HEK293T (cell line): Measurements from ENCODE around the gene ZNF70.

ENCODE experiments used
- ELF4 ChIP-seq: fragments of 450-650 bp; IDR thresholded peaks from 2 replicates; pipeline ENCODE4 v1.6.1; 2017; ENCODE audit warnings: antibody characterized with exemption
- FOXK2 ChIP-seq: fragments of 450-650 bp; IDR thresholded peaks from 2 replicates; pipeline ENCODE4 v1.6.1; 2016; ENCODE audit warnings: mild to moderate bottlenecking
- L3MBTL2 ChIP-seq: fragments of 450-650 bp; conservative IDR thresholded peaks from 2 replicates; pipeline ENCODE4 v1.6.1; 2016; ENCODE audit warnings: mild to moderate bottlenecking

GRCh38 chr22:23691748-23692423 is 59.0 kb downstream of the ZNF70 start:
- TF ChIP-seq ELF4, result no peak
- no peak for TF ChIP-seq FOXK2
- TF ChIP-seq L3MBTL2, result no peak
